ENCODE data around the gene SLC2A10.
"Not testable (repeated sequence)": the region's sequence is repeated elsewhere in the genome, so short reads cannot be mapped to it uniquely, and the experiment has no call there.

SLC2A10 gene

GRCh38 chr20:46674253-46675083, 35.0 kb upstream of the SLC2A10 start:
- no peak overlapping the region for H3K4me3 ChIP-seq (ENCODE audit: severe bottlenecking)
- H3K4me1 ChIP-seq (ENCODE audit: insufficient read depth, poor library complexity, severe bottlenecking), result no peaks in the 10 kb centered on the region
- H3K36me3 ChIP-seq (ENCODE audit: low read depth), result no peaks in the 10 kb centered on the region
- H3K27ac ChIP-seq (ENCODE audit: poor library complexity, severe bottlenecking), result no peak overlapping the region
- no peak for TF ChIP-seq CTCF (IDR thresholded peaks at IDR 0.05; ENCODE audit: poor library complexity, severe bottlenecking)
- DNase-seq (ENCODE audit: low spot score), result no peak
- no peaks in the 10 kb centered on the region for H3K27me3 ChIP-seq (ENCODE audit: insufficient read depth, poor library complexity, severe bottlenecking)
- no peak for ATAC-seq (ENCODE audit: low read depth)
- H3K9me3 ChIP-seq (ENCODE audit: severe bottlenecking), result no peaks in the 10 kb centered on the region

- not testable (repeated sequence) for H3K27me3 ChIP-seq (ENCODE audit: insufficient read depth, poor library complexity, severe bottlenecking); ATAC-seq (ENCODE audit: low read depth); H3K9me3 ChIP-seq (ENCODE audit: severe bottlenecking); H3K27ac ChIP-seq (ENCODE audit: poor library complexity, severe bottlenecking); DNase-seq (ENCODE audit: low spot score); H3K4me1 ChIP-seq (ENCODE audit: insufficient read depth, poor library complexity, severe bottlenecking); H3K4me3 ChIP-seq (ENCODE audit: severe bottlenecking)
- H3K36me3 ChIP-seq (ENCODE audit: low read depth), result peaks cover 15% of the 10 kb centered on the region
Observed at GRCh38 chr20:46676649-46677316, 32.7 kb upstream of the SLC2A10 start.

GRCh38 chr20:46677608-46678007, 31.8 kb upstream of the SLC2A10 start:
- TF ChIP-seq CTCF (IDR thresholded peaks at IDR 0.05; ENCODE audit: poor library complexity, severe bottlenecking), result no peak
- peaks cover under 1% of the 10 kb centered on the region for H3K4me1 ChIP-seq (ENCODE audit: insufficient read depth, poor library complexity, severe bottlenecking)
- no peak for ATAC-seq (ENCODE audit: low read depth)

GRCh38 chr20:46678516-46678915, 30.9 kb upstream of the SLC2A10 start:
- Histone ChIP-seq H3K9me3 (ENCODE audit: severe bottlenecking) (no peaks in the 10 kb centered on the region), H3K27me3 (ENCODE audit: insufficient read depth, poor library complexity, severe bottlenecking) (no peaks in the 10 kb centered on the region), H3K36me3 (ENCODE audit: low read depth) (peaks cover 19% of the 10 kb centered on the region), H3K4me1 (ENCODE audit: insufficient read depth, poor library complexity, severe bottlenecking) (peaks cover 10% of the 10 kb centered on the region), H3K4me3 (ENCODE audit: severe bottlenecking) (no peak overlapping the region), H3K27ac (ENCODE audit: poor library complexity, severe bottlenecking) (no peak overlapping the region)
- DNase-seq (ENCODE audit: low spot score) (no peak), ATAC-seq (ENCODE audit: low read depth) (no peak)
- no peak for TF ChIP-seq CTCF (IDR thresholded peaks at IDR 0.05; ENCODE audit: poor library complexity, severe bottlenecking)

More at GRCh38 chr20:46677608-46678007, 31.8 kb upstream of the SLC2A10 start:
- H3K27me3 ChIP-seq (ENCODE audit: insufficient read depth, poor library complexity, severe bottlenecking), result no peaks in the 10 kb centered on the region
- H3K27ac ChIP-seq (ENCODE audit: poor library complexity, severe bottlenecking), result no peak overlapping the region
- DNase-seq (ENCODE audit: low spot score), result no peak
- H3K36me3 ChIP-seq (ENCODE audit: low read depth), result peaks cover 19% of the 10 kb centered on the region
- H3K4me3 ChIP-seq (ENCODE audit: severe bottlenecking), result no peak overlapping the region
- H3K9me3 ChIP-seq (ENCODE audit: severe bottlenecking), result no peaks in the 10 kb centered on the region

GRCh38 chr20:46680684-46681031, 28.8 kb upstream of the SLC2A10 start:
- Histone ChIP-seq H3K4me1 (ENCODE audit: insufficient read depth, poor library complexity, severe bottlenecking) (peaks cover 15% of the 10 kb centered on the region), H3K9me3 (ENCODE audit: severe bottlenecking) (no peaks in the 10 kb centered on the region), H3K36me3 (ENCODE audit: low read depth) (peaks cover 30% of the 10 kb centered on the region), H3K27me3 (ENCODE audit: insufficient read depth, poor library complexity, severe bottlenecking) (no peaks in the 10 kb centered on the region), H3K27ac (ENCODE audit: poor library complexity, severe bottlenecking) (no peak overlapping the region), H3K4me3 (ENCODE audit: severe bottlenecking) (no peak overlapping the region)
- DNase-seq (ENCODE audit: low spot score) (no peak), ATAC-seq (ENCODE audit: low read depth) (no peak)
- TF ChIP-seq CTCF (IDR thresholded peaks at IDR 0.05; ENCODE audit: poor library complexity, severe bottlenecking), result no peak
